Kidney epithelial cell (primary cell): ENCODE results near the gene PRR14L. TPM values are rescaled to one million over a fixed set of nuclear protein-coding genes. Genes with fewer than 3 reads are reported as not detected.
"Not testable (repeated sequence)": the region's sequence is repeated elsewhere in the genome, so short reads cannot be mapped to it uniquely, and the experiment has no call there.

Experiments
- DNase-seq: peaks from one replicate; pipeline ENCODE4 v3.0.0-alpha.2; 2010; ENCODE audit warnings: low read depth
- H3K27me3 ChIP-seq: 2 replicates; pipeline ENCODE4 v1.6.0; 2011; ENCODE audit warnings: low read length; ENCODE audit not compliant: control insufficient read depth, insufficient read depth
- H3K36me3 ChIP-seq: 2 replicates; pipeline ENCODE4 v1.5.1; 2011; ENCODE audit warnings: low read length; ENCODE audit not compliant: control insufficient read depth, insufficient read depth
- H3K4me3 ChIP-seq: 2 replicates; pipeline ENCODE4 v1.5.1; 2011; ENCODE audit warnings: low read depth, mild to moderate bottlenecking, control low read depth, low read length
- total RNA-seq: library from RNA; depleted of rRNA; stranded (reverse); fragments of >200 nt; gene quantifications from 2 replicates; pipeline ENCODE4 v1.2.3, GENCODE V29; 2015
- TF ChIP-seq, protein P1 (sequence below): IDR thresholded peaks from 2 replicates; pipeline ENCODE4 v1.5.1; 2011; ENCODE audit warnings: mild to moderate bottlenecking, moderate library complexity, low read length, control low read depth, inconsistent platforms; ENCODE audit not compliant: insufficient read depth, poor library complexity, severe bottlenecking

Gene PRR14L
- total RNA-seq, 1 donor from 2014 or later = 23.6 TPM

DNA sequence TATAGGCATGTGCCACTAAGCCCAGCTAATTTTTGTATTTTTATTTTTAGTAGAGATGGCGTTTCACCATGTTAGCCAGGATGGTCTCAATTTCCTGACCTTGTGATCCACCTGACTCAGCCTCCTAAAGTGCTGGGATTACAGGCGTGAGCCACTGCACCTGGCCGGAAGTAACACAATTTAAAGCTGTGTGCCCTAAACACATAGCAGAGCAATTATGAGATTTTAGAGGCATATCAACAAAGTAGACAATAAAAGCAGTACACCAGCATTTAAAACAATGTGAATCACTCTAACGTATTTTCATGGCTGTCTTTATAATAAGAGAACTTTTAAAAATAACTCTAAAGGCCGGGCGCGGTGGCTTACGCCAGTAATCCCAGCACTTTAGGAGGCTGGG lies 42.4 kb downstream of the PRR14L start:
- Histone ChIP-seq H3K27me3 (no peaks in the 10 kb centered on the region), H3K4me3 (no peak overlapping the region), H3K36me3 (no peaks in the 10 kb centered on the region)
- TF ChIP-seq, protein P1, sequence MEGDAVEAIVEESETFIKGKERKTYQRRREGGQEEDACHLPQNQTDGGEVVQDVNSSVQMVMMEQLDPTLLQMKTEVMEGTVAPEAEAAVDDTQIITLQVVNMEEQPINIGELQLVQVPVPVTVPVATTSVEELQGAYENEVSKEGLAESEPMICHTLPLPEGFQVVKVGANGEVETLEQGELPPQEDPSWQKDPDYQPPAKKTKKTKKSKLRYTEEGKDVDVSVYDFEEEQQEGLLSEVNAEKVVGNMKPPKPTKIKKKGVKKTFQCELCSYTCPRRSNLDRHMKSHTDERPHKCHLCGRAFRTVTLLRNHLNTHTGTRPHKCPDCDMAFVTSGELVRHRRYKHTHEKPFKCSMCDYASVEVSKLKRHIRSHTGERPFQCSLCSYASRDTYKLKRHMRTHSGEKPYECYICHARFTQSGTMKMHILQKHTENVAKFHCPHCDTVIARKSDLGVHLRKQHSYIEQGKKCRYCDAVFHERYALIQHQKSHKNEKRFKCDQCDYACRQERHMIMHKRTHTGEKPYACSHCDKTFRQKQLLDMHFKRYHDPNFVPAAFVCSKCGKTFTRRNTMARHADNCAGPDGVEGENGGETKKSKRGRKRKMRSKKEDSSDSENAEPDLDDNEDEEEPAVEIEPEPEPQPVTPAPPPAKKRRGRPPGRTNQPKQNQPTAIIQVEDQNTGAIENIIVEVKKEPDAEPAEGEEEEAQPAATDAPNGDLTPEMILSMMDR = no peak
- no peak for DNase-seq

- Histone ChIP-seq H3K27me3 (no peaks in the 10 kb centered on the region), H3K4me3 (no peak overlapping the region), H3K36me3 (peaks cover 3% of the 10 kb centered on the region)
- TF ChIP-seq, protein P1 = no peak
- no peak for DNase-seq
Measured at GRCh38 chr22:31695423-31695822, 54.5 kb downstream of the PRR14L start.

DNA sequence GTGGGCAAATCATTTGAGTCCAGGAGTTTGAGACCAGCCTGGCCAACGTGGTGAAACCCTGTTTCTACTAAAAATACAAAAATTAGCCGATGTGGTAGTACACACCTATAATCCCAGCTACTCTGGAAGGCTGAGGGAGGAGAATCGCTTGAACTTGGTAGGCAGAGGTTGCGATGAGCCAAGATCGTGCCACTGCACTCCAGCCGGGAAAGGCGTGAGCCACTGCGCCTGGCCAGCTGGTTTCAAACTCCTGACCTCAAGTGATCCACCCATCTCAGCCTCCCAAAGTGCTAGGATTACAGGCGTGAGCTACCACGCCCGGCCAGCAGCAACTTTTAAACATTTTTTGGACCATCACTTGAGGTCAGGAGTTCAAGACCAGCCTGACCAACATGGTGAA lies 55.9 kb downstream of the PRR14L start:
- H3K4me3 ChIP-seq, H3K27me3 ChIP-seq, DNase-seq, H3K36me3 ChIP-seq: not testable (repeated sequence)

DNA sequence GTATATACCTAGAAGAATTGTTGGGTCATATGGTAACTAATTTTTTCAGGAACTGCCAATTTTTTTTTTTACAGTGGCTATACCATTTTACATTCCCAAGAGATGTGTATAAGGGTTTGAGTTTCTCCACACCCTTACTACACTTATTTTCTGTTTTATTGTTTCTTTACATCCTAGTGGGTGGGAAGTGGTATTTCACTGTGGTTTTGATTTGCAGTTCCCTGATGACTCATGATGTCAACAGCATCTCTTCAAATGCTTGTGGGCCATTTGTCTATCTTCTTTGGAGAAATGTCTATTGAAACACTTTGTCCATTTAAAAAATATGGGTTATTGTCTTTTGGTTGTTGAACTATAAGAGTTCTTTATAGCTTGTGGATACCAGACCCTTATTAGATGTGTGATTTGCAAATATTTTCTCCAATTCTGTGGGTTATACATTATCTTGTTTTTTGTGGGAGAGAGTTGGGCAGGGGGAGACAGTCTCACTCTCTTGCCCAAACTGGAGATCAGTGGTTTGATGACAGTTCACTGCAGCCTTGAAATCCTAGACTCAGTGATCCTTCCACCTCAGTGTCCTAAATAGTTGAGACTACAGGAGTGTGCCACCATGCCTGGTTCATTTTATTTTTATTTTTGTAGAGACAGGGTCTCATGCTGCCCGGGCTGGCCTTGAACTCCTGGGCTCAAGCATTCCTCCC lies 57.6 kb downstream of the PRR14L start:
- no peaks in the 10 kb centered on the region for H3K27me3 ChIP-seq
- H3K36me3 ChIP-seq = peaks cover 1% of the 10 kb centered on the region
- TF ChIP-seq, protein P1 = no peak
- no peak overlapping the region for H3K4me3 ChIP-seq
- peak; percentile 14 for DNase-seq

DNA sequence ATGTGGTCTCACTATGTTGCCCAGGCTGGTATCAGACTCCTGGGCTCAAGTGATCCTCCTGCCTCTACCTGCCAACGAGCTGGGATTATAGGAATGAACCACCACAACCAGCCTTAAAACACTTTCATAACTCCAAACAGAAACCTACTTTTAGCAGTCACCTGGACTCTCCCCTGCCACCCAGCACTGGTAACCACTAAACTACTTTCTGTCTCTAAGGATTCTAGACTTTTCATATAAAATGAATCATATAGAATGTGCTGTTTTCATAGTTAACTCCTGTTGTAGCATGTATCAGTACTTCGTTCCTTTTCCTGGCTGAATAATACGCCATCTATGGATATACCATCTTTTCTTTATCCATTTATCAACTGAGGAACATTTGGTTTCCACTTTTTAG lies 58.5 kb downstream of the PRR14L start:
- DNase-seq = no peak
- no peak overlapping the region for H3K4me3 ChIP-seq

GRCh38 chr22:31683181-31684105 lies 66.5 kb downstream of the PRR14L start:
- Histone ChIP-seq H3K36me3 (peaks cover 2% of the 10 kb centered on the region), H3K4me3 (no peak overlapping the region), H3K27me3 (no peaks in the 10 kb centered on the region)
- TF ChIP-seq, protein P1 = no peak
- DNase-seq = no peak

More for the DNA sequence above, 58.5 kb downstream of the PRR14L start:
- TF ChIP-seq, protein P1 = no peak
- no peaks in the 10 kb centered on the region for H3K27me3 ChIP-seq
- H3K36me3 ChIP-seq = peaks cover 1% of the 10 kb centered on the region
